Muscle layer of colon (tissue), 2 donors: Measurements from ENCODE around the gene CEP112.

Experiments used
- H3K27ac ChIP-seq: one replicate; pipeline ENCODE4 v1.7.0; 2013; ENCODE audit warnings: low read depth, mild to moderate bottlenecking, low read length, moderate library complexity
- H3K27me3 ChIP-seq, 2 donors: one replicate each; pipeline ENCODE4 v1.7.0; 2013; ENCODE audit warnings: low read length in 2 of 2, mild to moderate bottlenecking in 2 of 2; ENCODE audit not compliant: insufficient read depth in 2 of 2, control insufficient read depth in 1 of 2
- H3K36me3 ChIP-seq: one replicate; pipeline ENCODE4 v1.7.0; 2013; ENCODE audit warnings: mild to moderate bottlenecking, low read length; ENCODE audit not compliant: insufficient read depth
- H3K4me1 ChIP-seq: one replicate; pipeline ENCODE4 v1.7.0; 2013; ENCODE audit warnings: mild to moderate bottlenecking, low read length; ENCODE audit not compliant: insufficient read depth
- H3K4me3 ChIP-seq, 2 donors: one replicate each; pipeline ENCODE4 v1.7.0; 2013; ENCODE audit warnings: low read length in 2 of 2, low read depth in 1 of 2, mild to moderate bottlenecking in 1 of 2, moderate library complexity in 1 of 2
- H3K9ac ChIP-seq: one replicate; pipeline ENCODE4 v1.7.0; 2013; ENCODE audit warnings: low read length
- H3K9me3 ChIP-seq: one replicate; pipeline ENCODE4 v1.7.0; 2013; ENCODE audit warnings: mild to moderate bottlenecking, low read length
- donor health status: abdominal sarcoma.
- donor health status: Adenocarcinoma of cecum.

The CEP112 gene

GRCh38 chr17:65762973-65763372 lies 429.0 kb downstream of the CEP112 start:
- Histone ChIP-seq H3K4me1 (no peaks in the 10 kb centered on the region), H3K27me3 (no peaks in the 10 kb centered on the region), H3K36me3 (no peaks in the 10 kb centered on the region), H3K9me3 (no peaks in the 10 kb centered on the region), H3K9ac (no peak overlapping the region), H3K27ac (no peak overlapping the region), H3K4me3 (no peak overlapping the region)

- no peaks in the 10 kb centered on the region for H3K27me3 ChIP-seq
- H3K4me1 ChIP-seq = no peaks in the 10 kb centered on the region
- no peak overlapping the region for H3K9ac ChIP-seq
- H3K9me3 ChIP-seq = no peaks in the 10 kb centered on the region
- H3K4me3 ChIP-seq = no peak overlapping the region
- no peak overlapping the region for H3K27ac ChIP-seq
- H3K36me3 ChIP-seq = no peaks in the 10 kb centered on the region
These were observed 432.4 kb downstream of the CEP112 start for GRCh38 chr17:65759532-65759931.

- no peaks in the 10 kb centered on the region for H3K36me3 ChIP-seq
- no peaks in the 10 kb centered on the region for H3K27me3 ChIP-seq
- peaks cover 2% of the 10 kb centered on the region for H3K4me1 ChIP-seq
- H3K9ac ChIP-seq = no peak overlapping the region
- H3K4me3 ChIP-seq = no peak overlapping the region
- no peaks in the 10 kb centered on the region for H3K9me3 ChIP-seq
- H3K27ac ChIP-seq = no peak overlapping the region
These were observed 435.2 kb downstream of the CEP112 start for GRCh38 chr17:65756760-65757159.

- Histone ChIP-seq H3K36me3 (no peaks in the 10 kb centered on the region), H3K9ac (no peak overlapping the region), H3K27me3 (no peaks in the 10 kb centered on the region), H3K27ac (no peak overlapping the region), H3K4me1 (peaks cover 11% of the 10 kb centered on the region), H3K9me3 (no peaks in the 10 kb centered on the region), H3K4me3 (no peak overlapping the region)
These were observed 436.1 kb downstream of the CEP112 start for GRCh38 chr17:65755799-65756198.

GRCh38 chr17:65754630-65755029 lies 437.3 kb downstream of the CEP112 start:
- Histone ChIP-seq H3K9me3 (no peaks in the 10 kb centered on the region), H3K9ac (no peak overlapping the region), H3K4me1 (peaks cover 19% of the 10 kb centered on the region), H3K27me3 (no peaks in the 10 kb centered on the region), H3K36me3 (no peaks in the 10 kb centered on the region), H3K4me3 (no peak overlapping the region), H3K27ac (no peak overlapping the region)

- Histone ChIP-seq H3K9me3 (no peaks in the 10 kb centered on the region), H3K36me3 (no peaks in the 10 kb centered on the region), H3K4me3 (no peak overlapping the region), H3K27me3 (no peaks in the 10 kb centered on the region), H3K9ac (no peak overlapping the region), H3K4me1 (peaks cover 19% of the 10 kb centered on the region), H3K27ac (no peak overlapping the region)
These were observed 437.9 kb downstream of the CEP112 start for GRCh38 chr17:65754081-65754480.

- Histone ChIP-seq H3K36me3 (no peaks in the 10 kb centered on the region), H3K4me3 (no peak overlapping the region), H3K27ac (no peak overlapping the region), H3K4me1 (peaks cover 19% of the 10 kb centered on the region), H3K9me3 (no peaks in the 10 kb centered on the region), H3K27me3 (no peaks in the 10 kb centered on the region), H3K9ac (no peak overlapping the region)
These were observed 438.6 kb downstream of the CEP112 start for GRCh38 chr17:65753348-65753747.

- Histone ChIP-seq H3K9ac (no peak overlapping the region), H3K27ac (no peak overlapping the region), H3K4me1 (peaks cover 19% of the 10 kb centered on the region), H3K9me3 (no peaks in the 10 kb centered on the region), H3K27me3 (no peaks in the 10 kb centered on the region), H3K4me3 (no peak overlapping the region), H3K36me3 (no peaks in the 10 kb centered on the region)
These were observed 440.7 kb downstream of the CEP112 start for GRCh38 chr17:65751263-65751662.

- no peaks in the 10 kb centered on the region for H3K9me3 ChIP-seq
- no peak overlapping the region for H3K27ac ChIP-seq
- H3K36me3 ChIP-seq = no peaks in the 10 kb centered on the region
- no peaks in the 10 kb centered on the region for H3K27me3 ChIP-seq
- peaks cover 19% of the 10 kb centered on the region for H3K4me1 ChIP-seq
- no peak overlapping the region for H3K9ac ChIP-seq
- H3K4me3 ChIP-seq = no peak overlapping the region
These were observed 441.3 kb downstream of the CEP112 start for GRCh38 chr17:65750631-65751115.

GRCh38 chr17:65750166-65750565 lies 441.8 kb downstream of the CEP112 start:
- Histone ChIP-seq H3K4me1 (peaks cover 19% of the 10 kb centered on the region), H3K27ac (no peak overlapping the region)

GRCh38 chr17:65749479-65749878 lies 442.5 kb downstream of the CEP112 start:
- Histone ChIP-seq H3K36me3 (no peaks in the 10 kb centered on the region), H3K27ac (no peak overlapping the region), H3K9me3 (no peaks in the 10 kb centered on the region), H3K4me3 (no peak overlapping the region), H3K9ac (no peak overlapping the region), H3K4me1 (peaks cover 19% of the 10 kb centered on the region), H3K27me3 (no peaks in the 10 kb centered on the region)

More at GRCh38 chr17:65750166-65750565, 441.8 kb downstream of the CEP112 start:
- no peaks in the 10 kb centered on the region for H3K36me3 ChIP-seq
- H3K27me3 ChIP-seq = no peaks in the 10 kb centered on the region
- no peak overlapping the region for H3K4me3 ChIP-seq
- H3K9me3 ChIP-seq = no peaks in the 10 kb centered on the region
- no peak overlapping the region for H3K9ac ChIP-seq

- H3K4me1 ChIP-seq = peaks cover 17% of the 10 kb centered on the region
- H3K36me3 ChIP-seq = no peaks in the 10 kb centered on the region
- H3K4me3 ChIP-seq = no peak overlapping the region
- no peaks in the 10 kb centered on the region for H3K27me3 ChIP-seq
- no peaks in the 10 kb centered on the region for H3K9me3 ChIP-seq
- no peak overlapping the region for H3K9ac ChIP-seq
- H3K27ac ChIP-seq = no peak overlapping the region
These were observed 446.7 kb downstream of the CEP112 start for GRCh38 chr17:65745241-65745640.
